HepG2 (cell line): ENCODE results near the gene SLC7A6OS. TPM values are rescaled to one million over a fixed set of nuclear protein-coding genes. Genes with fewer than 3 reads are reported as not detected.
A peak's percentile ranks its signal among the peaks of the same experiment; 100 is the strongest.

Experiments
- BORCS8-MEF2B ChIP-seq: sonication (generic); formaldehyde crosslinking; IDR thresholded peaks from 2 replicates; pipeline ENCODE4 v1.8.0; 2022; ENCODE audit warnings: mild to moderate bottlenecking, missing genetic modification reagents
- HIVEP1 ChIP-seq: sonication (generic); formaldehyde crosslinking; IDR thresholded peaks from 2 replicates; pipeline ENCODE4 v1.4.0; 2020; ENCODE audit warnings: mild to moderate bottlenecking, missing genetic modification reagents
- MAZ ChIP-seq, 2 experiments: sonication (generic) in 1 of 2; formaldehyde crosslinking in 1 of 2; IDR thresholded peaks; 2 replicates each; pipeline versions ENCODE4 v1.5.0 to v1.6.1; 2012 to 2020; ENCODE audit warnings: low read depth in 2 of 2, mild to moderate bottlenecking in 2 of 2, borderline replicate concordance in 1 of 2, improper control_type of control experiment in 1 of 2, low read length in 1 of 2, missing genetic modification reagents in 1 of 2, moderate library complexity in 1 of 2
- NONO ChIP-seq, 2 experiments: fragments of 450-650 bp in 1 of 2; sonication (generic) in 1 of 2; formaldehyde crosslinking in 1 of 2; IDR thresholded peaks in 1 of 2; conservative IDR thresholded peaks in 1 of 2; 2 replicates each; pipeline versions ENCODE4 v1.6.1 to v1.8.0; 2017 to 2022; ENCODE audit warnings: mild to moderate bottlenecking in 1 of 2, missing genetic modification reagents in 1 of 2, moderate library complexity in 1 of 2
- RFX5 ChIP-seq: IDR thresholded peaks from 2 replicates; pipeline ENCODE4 v1.6.1; 2011; ENCODE audit warnings: low read depth, low read length, improper control_type of control experiment
- TBX2 ChIP-seq: sonication (generic); formaldehyde crosslinking; IDR thresholded peaks from 2 replicates; pipeline ENCODE4 v1.5.0; 2020; ENCODE audit warnings: missing genetic modification reagents, mild to moderate bottlenecking, borderline replicate concordance
- ZNF761 ChIP-seq: sonication (generic); formaldehyde crosslinking; conservative IDR thresholded peaks from 2 replicates; pipeline ENCODE4 v1.4.0; 2020; ENCODE audit warnings: mild to moderate bottlenecking, missing genetic modification reagents
- polyA plus RNA-seq, 8 experiments: library from polyadenylated mRNA; depleted of rRNA in 3 of 8; stranded (reverse) in 7 of 8; unstranded in 1 of 8; fragments of >200 nt; fragmentation: Illumina TruSeq in 4 of 8; extraction: Trizol in 4 of 8; gene quantifications; 2 replicates each; pipeline versions ENCODE4 v1.2.1 to v1.2.3, GENCODE V29; 2011 to 2016; ENCODE audit warnings: low read depth in 4 of 8, missing spikeins in 1 of 8, mixed read lengths in 1 of 8; ENCODE audit not compliant: insufficient read depth in 1 of 8
- total RNA-seq, 5 experiments: library from RNA; depleted of rRNA; stranded (reverse); fragments of >200 nt; fragmentation: Illumina TruSeq; extraction: Trizol; gene quantifications; 2 replicates each; pipeline ENCODE4 v1.2.3, GENCODE V29; 2016; ENCODE audit warnings: low read depth in 1 of 5
- TF ChIP-seq, protein P1 (sequence below): sonication (generic); formaldehyde crosslinking; IDR thresholded peaks from 2 replicates; pipeline ENCODE4 v1.4.0; 2020; ENCODE audit warnings: mild to moderate bottlenecking, missing genetic modification reagents
- TF ChIP-seq, protein P2 (sequence below): conservative IDR thresholded peaks from 2 replicates; pipeline ENCODE4 v1.6.1; 2018; ENCODE audit warnings: missing genetic modification reagents
- TF ChIP-seq, protein P3 (sequence below): sonication (generic); formaldehyde crosslinking; IDR thresholded peaks from 2 replicates; pipeline ENCODE4 v1.5.0; 2020; ENCODE audit warnings: mild to moderate bottlenecking, missing genetic modification reagents, borderline replicate concordance
- TF ChIP-seq, protein P4 (sequence below): sonication (generic); formaldehyde crosslinking; IDR thresholded peaks from 2 replicates; pipeline ENCODE4 v1.4.0; 2020; ENCODE audit warnings: missing genetic modification reagents, mild to moderate bottlenecking, borderline replicate concordance

SLC7A6OS gene
- total and polyA plus RNA-seq, 2 of the 13 experiments (the other 11 are each of a cell fraction or from before 2014, with no cell fraction given): 11.2 to 21.5 TPM

DNA sequence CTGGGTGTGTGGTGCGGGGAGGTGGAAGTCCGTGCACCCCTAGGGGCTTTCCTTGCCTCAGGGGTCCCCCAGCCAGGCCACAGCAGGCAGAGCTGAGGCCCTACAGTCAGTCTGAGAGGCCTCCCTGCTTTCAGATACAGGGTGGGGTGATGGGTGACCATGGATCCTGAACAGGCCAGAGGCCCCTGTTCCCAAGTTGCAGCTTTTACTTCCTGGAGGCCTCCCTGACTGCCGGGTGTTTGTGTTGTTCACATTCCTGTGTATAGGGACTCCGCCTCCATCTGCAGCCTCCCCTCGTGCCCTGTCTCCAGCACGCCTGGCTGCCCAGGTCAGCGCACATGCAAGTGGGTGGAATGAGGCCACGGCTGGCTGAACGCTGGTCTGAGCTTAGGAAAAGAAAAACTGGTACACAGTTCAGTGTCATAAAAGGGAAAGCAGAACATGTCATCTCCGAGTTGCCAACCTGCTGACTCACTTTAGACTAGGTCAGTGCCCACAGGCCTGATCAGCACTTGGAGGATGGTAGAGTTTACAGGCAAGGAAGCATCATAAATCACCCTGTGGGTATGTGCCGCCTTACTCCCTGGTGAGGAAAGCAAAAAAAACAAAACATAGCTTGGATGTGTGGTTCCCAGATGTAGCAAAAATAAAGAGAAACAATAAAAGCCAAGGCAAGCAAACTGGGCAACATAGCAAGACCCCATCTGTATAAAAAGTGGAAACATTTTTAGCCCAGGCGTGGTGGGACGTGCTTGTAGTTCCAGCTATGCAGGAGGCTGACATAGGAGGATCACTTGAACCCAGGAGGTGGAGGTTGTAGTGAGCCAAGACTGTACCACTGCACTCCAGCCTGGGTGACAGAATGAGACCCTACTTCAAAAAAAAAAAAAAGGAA, 52.6 kb downstream of the SLC7A6OS start (continued):
- TF ChIP-seq, protein P1, sequence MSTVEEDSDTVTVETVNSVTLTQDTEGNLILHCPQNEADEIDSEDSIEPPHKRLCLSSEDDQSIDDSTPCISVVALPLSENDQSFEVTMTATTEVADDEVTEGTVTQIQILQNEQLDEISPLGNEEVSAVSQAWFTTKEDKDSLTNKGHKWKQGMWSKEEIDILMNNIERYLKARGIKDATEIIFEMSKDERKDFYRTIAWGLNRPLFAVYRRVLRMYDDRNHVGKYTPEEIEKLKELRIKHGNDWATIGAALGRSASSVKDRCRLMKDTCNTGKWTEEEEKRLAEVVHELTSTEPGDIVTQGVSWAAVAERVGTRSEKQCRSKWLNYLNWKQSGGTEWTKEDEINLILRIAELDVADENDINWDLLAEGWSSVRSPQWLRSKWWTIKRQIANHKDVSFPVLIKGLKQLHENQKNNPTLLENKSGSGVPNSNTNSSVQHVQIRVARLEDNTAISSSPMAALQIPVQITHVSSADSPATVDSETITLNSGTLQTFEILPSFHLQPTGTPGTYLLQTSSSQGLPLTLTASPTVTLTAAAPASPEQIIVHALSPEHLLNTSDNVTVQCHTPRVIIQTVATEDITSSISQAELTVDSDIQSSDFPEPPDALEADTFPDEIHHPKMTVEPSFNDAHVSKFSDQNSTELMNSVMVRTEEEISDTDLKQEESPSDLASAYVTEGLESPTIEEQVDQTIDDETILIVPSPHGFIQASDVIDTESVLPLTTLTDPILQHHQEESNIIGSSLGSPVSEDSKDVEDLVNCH: no peak
- TF ChIP-seq NONO (IDR thresholded peaks at IDR 0.05): no peak
- 0 out of 2 replicates have a peak, but pooled peaks have one; percentile 50 for TF ChIP-seq NONO (CRISPR knock-in tag; conservative IDR thresholded peaks at IDR 0.05)
- TF ChIP-seq RFX5: no peak
- TF ChIP-seq, protein P2, sequence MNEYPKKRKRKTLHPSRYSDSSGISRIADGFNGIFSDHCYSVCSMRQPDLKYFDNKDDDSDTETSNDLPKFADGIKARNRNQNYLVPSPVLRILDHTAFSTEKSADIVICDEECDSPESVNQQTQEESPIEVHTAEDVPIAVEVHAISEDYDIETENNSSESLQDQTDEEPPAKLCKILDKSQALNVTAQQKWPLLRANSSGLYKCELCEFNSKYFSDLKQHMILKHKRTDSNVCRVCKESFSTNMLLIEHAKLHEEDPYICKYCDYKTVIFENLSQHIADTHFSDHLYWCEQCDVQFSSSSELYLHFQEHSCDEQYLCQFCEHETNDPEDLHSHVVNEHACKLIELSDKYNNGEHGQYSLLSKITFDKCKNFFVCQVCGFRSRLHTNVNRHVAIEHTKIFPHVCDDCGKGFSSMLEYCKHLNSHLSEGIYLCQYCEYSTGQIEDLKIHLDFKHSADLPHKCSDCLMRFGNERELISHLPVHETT (CRISPR knock-in tag): peak; percentile 74; the same call in 1 of the 2 replicates
- TF ChIP-seq ZNF761 (CRISPR knock-in tag): peak; percentile 62; the same call in 1 of the 2 replicates
- no peak for TF ChIP-seq HIVEP1 (CRISPR knock-in tag)
- TF ChIP-seq, protein P3, sequence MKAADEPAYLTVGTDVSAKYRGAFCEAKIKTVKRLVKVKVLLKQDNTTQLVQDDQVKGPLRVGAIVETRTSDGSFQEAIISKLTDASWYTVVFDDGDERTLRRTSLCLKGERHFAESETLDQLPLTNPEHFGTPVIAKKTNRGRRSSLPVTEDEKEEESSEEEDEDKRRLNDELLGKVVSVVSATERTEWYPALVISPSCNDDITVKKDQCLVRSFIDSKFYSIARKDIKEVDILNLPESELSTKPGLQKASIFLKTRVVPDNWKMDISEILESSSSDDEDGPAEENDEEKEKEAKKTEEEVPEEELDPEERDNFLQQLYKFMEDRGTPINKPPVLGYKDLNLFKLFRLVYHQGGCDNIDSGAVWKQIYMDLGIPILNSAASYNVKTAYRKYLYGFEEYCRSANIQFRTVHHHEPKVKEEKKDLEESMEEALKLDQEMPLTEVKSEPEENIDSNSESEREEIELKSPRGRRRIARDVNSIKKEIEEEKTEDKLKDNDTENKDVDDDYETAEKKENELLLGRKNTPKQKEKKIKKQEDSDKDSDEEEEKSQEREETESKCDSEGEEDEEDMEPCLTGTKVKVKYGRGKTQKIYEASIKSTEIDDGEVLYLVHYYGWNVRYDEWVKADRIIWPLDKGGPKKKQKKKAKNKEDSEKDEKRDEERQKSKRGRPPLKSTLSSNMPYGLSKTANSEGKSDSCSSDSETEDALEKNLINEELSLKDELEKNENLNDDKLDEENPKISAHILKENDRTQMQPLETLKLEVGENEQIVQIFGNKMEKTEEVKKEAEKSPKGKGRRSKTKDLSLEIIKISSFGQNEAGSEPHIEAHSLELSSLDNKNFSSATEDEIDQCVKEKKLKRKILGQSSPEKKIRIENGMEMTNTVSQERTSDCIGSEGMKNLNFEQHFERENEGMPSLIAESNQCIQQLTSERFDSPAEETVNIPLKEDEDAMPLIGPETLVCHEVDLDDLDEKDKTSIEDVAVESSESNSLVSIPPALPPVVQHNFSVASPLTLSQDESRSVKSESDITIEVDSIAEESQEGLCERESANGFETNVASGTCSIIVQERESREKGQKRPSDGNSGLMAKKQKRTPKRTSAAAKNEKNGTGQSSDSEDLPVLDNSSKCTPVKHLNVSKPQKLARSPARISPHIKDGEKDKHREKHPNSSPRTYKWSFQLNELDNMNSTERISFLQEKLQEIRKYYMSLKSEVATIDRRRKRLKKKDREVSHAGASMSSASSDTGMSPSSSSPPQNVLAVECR: peak; percentile 88; the same call in 1 of the 2 replicates
- TF ChIP-seq BORCS8-MEF2B (CRISPR knock-in tag): peak; percentile 93
- peak; percentile 95; the same call in 1 of the 2 replicates for TF ChIP-seq TBX2 (CRISPR knock-in tag)
- TF ChIP-seq, protein P4, sequence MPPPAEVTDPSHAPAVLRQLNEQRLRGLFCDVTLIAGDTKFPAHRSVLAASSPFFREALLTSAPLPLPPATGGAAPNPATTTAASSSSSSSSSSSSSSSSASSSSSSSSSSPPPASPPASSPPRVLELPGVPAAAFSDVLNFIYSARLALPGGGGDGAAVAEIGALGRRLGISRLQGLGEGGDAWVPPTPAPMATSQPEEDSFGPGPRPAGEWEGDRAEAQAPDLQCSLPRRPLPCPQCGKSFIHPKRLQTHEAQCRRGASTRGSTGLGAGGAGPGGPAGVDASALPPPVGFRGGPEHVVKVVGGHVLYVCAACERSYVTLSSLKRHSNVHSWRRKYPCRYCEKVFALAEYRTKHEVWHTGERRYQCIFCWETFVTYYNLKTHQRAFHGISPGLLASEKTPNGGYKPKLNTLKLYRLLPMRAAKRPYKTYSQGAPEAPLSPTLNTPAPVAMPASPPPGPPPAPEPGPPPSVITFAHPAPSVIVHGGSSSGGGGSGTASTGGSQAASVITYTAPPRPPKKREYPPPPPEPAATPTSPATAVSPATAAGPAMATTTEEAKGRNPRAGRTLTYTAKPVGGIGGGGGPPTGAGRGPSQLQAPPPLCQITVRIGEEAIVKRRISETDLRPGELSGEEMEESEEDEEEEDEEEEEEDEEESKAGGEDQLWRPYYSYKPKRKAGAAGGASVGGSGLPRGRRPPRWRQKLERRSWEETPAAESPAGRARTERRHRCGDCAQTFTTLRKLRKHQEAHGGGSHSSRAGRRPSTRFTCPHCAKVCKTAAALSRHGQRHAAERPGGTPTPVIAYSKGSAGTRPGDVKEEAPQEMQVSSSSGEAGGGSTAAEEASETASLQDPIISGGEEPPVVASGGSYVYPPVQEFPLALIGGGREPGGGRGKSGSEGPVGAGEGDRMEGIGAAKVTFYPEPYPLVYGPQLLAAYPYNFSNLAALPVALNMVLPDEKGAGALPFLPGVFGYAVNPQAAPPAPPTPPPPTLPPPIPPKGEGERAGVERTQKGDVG (CRISPR knock-in tag): peak; percentile 98
- TF ChIP-seq MAZ (IDR thresholded peaks at IDR 0.05; ENCODE audit: borderline replicate concordance, low read depth, low read length): no peak
- TF ChIP-seq MAZ (CRISPR knock-in tag; IDR thresholded peaks at IDR 0.05; ENCODE audit: low read depth): peak; percentile 54; the same call in 1 of the 2 replicates
